HEK293T (cell line): ENCODE measurements around the gene PITPNC1.
"Not testable (repeated sequence)": the region's sequence is repeated elsewhere in the genome, so short reads cannot be mapped to it uniquely, and the experiment has no call there.

Source experiments
- CTCF ChIA-PET: fragments of 350-600 bp; formaldehyde crosslinking; extraction: SDS; loops from one replicate; lab custom pipeline; 2021; ENCODE audit warnings: antibody characterized with exemption, inconsistent platforms; lab: Yijun Ruan, JAX
- POLR2A ChIA-PET: fragments of 350-600 bp; formaldehyde crosslinking; extraction: SDS; loops from one replicate; lab custom pipeline; 2020; ENCODE audit warnings: antibody characterized with exemption, inconsistent platforms; lab: Yijun Ruan, JAX
- DNase-seq: peaks from one replicate; pipeline ENCODE4 v3.0.0; 2012; ENCODE audit warnings: mixed read lengths; ENCODE audit errors: extremely low spot score
- ARNT ChIP-seq: fragments of 450-650 bp; IDR thresholded peaks from 2 replicates; pipeline ENCODE4 v1.6.1; 2017; ENCODE audit warnings: mild to moderate bottlenecking
- BHLHE40 ChIP-seq: fragments of 450-650 bp; IDR thresholded peaks from 2 replicates; pipeline ENCODE4 v1.6.1; 2016; ENCODE audit warnings: mild to moderate bottlenecking, moderate library complexity, borderline replicate concordance
- CTBP1 ChIP-seq: fragments of 450-650 bp; IDR thresholded peaks from 2 replicates; pipeline ENCODE4 v1.6.1; 2016; ENCODE audit warnings: borderline replicate concordance
- ELF4 ChIP-seq: fragments of 450-650 bp; IDR thresholded peaks from 2 replicates; pipeline ENCODE4 v1.6.1; 2017; ENCODE audit warnings: antibody characterized with exemption
- FOXA1 ChIP-seq: fragments of 450-650 bp; IDR thresholded peaks from 2 replicates; pipeline ENCODE4 v1.6.1; 2016; ENCODE audit warnings: mild to moderate bottlenecking
- FOXK2 ChIP-seq: fragments of 450-650 bp; IDR thresholded peaks from 2 replicates; pipeline ENCODE4 v1.6.1; 2016; ENCODE audit warnings: mild to moderate bottlenecking
- FOXM1 ChIP-seq: fragments of 450-650 bp; IDR thresholded peaks from 2 replicates; pipeline ENCODE4 v1.6.1; 2017; ENCODE audit warnings: mild to moderate bottlenecking, borderline replicate concordance
- HDGF ChIP-seq: fragments of 450-650 bp; IDR thresholded peaks from 2 replicates; pipeline ENCODE4 v1.6.1; 2017; ENCODE audit warnings: antibody characterized with exemption, borderline replicate concordance
- L3MBTL2 ChIP-seq: fragments of 450-650 bp; conservative IDR thresholded peaks from 2 replicates; pipeline ENCODE4 v1.6.1; 2016; ENCODE audit warnings: mild to moderate bottlenecking
- LEF1 ChIP-seq: fragments of 450-650 bp; IDR thresholded peaks from 2 replicates; pipeline ENCODE4 v1.6.1; 2017; ENCODE audit warnings: mild to moderate bottlenecking, borderline replicate concordance
- NFRKB ChIP-seq: fragments of 450-650 bp; IDR thresholded peaks from 2 replicates; pipeline ENCODE4 v1.6.1; 2016; ENCODE audit warnings: mild to moderate bottlenecking, moderate library complexity
- SP1 ChIP-seq: fragments of 450-650 bp; IDR thresholded peaks from 2 replicates; pipeline ENCODE4 v1.6.1; 2017
- SUZ12 ChIP-seq: fragments of 450-650 bp; IDR thresholded peaks from 2 replicates; pipeline ENCODE4 v1.6.1; 2016; ENCODE audit warnings: mild to moderate bottlenecking
- TARDBP ChIP-seq: fragments of 450-650 bp; IDR thresholded peaks from 2 replicates; pipeline ENCODE4 v1.6.1; 2016
- ZNF384 ChIP-seq: fragments of 450-650 bp; IDR thresholded peaks from 2 replicates; pipeline ENCODE4 v1.6.1; 2016
- TF ChIP-seq, protein P1 (sequence below): fragments of 450-650 bp; IDR thresholded peaks from 2 replicates; pipeline ENCODE4 v1.6.1; 2016

The PITPNC1 gene

DNA sequence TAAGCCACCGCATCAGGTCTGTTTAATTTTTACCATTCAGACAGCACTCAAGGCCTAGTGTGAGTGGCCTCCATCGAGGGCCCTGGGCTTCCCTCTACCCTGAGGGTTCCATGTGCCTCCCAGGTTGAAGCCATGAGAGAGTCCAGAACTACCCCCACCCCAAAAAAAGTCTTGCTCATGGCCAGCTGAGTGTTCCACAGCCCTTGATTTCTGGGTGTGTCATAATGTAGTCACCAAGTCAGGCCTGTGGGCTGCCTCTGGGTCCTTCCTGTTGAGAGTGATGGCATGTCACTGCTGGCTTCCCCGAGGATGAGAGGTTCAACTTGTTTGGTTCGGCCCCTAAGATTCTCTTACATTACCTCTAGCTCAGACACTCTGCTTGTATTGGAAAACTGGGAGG, 100.6 kb downstream of the PITPNC1 start:
- TF ChIP-seq, protein P1, sequence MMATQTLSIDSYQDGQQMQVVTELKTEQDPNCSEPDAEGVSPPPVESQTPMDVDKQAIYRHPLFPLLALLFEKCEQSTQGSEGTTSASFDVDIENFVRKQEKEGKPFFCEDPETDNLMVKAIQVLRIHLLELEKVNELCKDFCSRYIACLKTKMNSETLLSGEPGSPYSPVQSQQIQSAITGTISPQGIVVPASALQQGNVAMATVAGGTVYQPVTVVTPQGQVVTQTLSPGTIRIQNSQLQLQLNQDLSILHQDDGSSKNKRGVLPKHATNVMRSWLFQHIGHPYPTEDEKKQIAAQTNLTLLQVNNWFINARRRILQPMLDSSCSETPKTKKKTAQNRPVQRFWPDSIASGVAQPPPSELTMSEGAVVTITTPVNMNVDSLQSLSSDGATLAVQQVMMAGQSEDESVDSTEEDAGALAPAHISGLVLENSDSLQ = no peak
- TF ChIP-seq LEF1 (no peak), SP1 (no peak), SUZ12 (no peak), HDGF (no peak), BHLHE40 (no peak), NFRKB (no peak), FOXM1 (no peak), FOXK2 (no peak), ARNT (no peak), FOXA1 (no peak), L3MBTL2 (no peak), ELF4 (no peak), CTBP1 (no peak)
- POLR2A ChIA-PET = no interaction called here
- CTCF ChIA-PET = interaction anchor here (1.5 kb wide), 1 partner anchor 99 kb away, joined by 5 read pairs; no protein-coding TSS in a partner anchor
- DNase-seq = no peak

DNA sequence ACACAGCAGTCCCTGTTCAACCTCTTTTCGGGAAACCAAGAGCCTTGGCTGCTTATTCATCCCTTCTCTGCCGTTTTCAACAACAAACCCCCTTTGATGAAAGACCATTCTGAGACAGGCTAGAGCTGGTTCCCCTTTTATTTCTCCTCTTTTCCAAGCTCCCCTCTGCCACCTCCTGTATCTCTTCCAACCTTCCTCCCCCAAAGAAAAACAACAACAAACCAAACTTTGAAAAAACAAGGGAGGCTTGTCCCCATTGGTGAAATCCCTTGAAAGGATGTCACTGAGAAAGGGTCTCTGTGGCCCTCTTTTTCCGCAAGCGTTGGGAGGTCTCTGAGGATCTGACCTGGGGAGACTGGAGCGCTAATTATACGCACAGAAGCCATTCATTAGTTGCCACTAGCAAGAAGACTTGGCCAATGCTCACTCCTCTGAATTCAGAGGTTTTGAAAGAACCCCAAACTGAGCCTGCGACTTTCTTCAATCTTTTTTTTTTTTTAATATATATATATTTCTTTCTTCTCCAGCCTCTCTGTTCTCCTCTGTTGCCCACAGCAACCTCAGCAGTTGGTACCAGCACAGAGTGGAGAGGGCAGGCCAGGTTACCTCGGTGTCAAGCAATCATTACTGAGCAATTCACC, 101.4 kb downstream of the PITPNC1 start:
- CTCF ChIA-PET = interaction anchor here (1.5 kb wide), 1 partner anchor 99 kb away, joined by 5 read pairs; no protein-coding TSS in a partner anchor
- TF ChIP-seq TARDBP (no peak), SUZ12 (no peak), CTBP1 (no peak), L3MBTL2 (no peak), HDGF (no peak), ZNF384 (no peak), ELF4 (no peak), FOXM1 (no peak), SP1 (no peak), LEF1 (no peak), FOXA1 (no peak), ARNT (no peak), FOXK2 (no peak), NFRKB (no peak), BHLHE40 (no peak)
- TF ChIP-seq, protein P1 = no peak
- no peak for DNase-seq
- POLR2A ChIA-PET = no interaction called here

DNA sequence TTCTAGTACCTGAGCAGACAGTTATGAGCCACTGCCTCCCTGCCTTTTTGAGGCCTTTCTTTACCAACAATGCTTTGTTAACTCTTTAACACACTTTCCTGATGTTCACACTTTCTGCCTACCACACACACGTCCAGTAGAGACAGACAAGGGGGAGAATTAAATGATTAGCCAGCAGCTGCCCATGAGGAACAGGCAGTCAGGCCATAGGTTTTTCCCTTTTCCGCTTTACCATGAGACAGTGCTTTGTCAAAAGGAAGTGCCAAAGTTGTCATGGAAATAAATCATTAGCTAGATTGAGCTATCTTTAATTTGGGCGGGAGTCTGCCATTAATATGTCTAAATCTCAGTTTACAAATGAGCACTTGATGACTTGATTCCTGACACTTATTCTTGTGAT, 102.1 kb downstream of the PITPNC1 start:
- TF ChIP-seq SUZ12 (no peak), LEF1 (no peak), FOXM1 (no peak), NFRKB (no peak), ARNT (no peak), ELF4 (no peak), BHLHE40 (no peak), HDGF (no peak), ZNF384 (no peak), CTBP1 (no peak), FOXA1 (no peak), SP1 (no peak), FOXK2 (no peak)
- TF ChIP-seq, protein P1 = no peak
- no peak for DNase-seq
- ChIA-PET CTCF (interaction anchor here (1.5 kb wide), 1 partner anchor 100 kb away, joined by 5 read pairs; no protein-coding TSS in a partner anchor), POLR2A (interaction anchor here (0.9 kb wide), 1 partner anchor 38 kb away, joined by 4 read pairs; no protein-coding TSS in a partner anchor)

DNA sequence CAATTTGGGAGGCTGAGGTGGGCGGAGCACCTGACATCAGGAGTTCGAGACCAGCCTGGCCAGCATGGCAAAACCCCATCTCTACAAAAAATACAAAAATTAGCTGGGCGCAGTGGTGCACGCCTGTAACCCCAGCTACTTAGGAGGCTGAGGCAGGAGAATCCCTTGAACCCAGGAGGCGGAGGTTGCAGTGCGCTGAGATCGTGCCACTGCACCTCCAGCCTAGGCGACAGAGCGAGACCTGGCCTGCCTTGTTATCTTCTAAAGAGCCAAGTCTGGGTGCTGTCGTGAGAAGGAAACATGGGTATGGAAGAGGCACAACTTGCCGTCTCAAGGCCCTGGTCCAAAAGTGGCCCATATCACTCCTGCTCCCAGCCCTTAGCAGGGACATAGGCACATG, 103.9 kb downstream of the PITPNC1 start:
- DNase-seq, CTCF ChIA-PET, POLR2A ChIA-PET: not testable (repeated sequence)

DNA sequence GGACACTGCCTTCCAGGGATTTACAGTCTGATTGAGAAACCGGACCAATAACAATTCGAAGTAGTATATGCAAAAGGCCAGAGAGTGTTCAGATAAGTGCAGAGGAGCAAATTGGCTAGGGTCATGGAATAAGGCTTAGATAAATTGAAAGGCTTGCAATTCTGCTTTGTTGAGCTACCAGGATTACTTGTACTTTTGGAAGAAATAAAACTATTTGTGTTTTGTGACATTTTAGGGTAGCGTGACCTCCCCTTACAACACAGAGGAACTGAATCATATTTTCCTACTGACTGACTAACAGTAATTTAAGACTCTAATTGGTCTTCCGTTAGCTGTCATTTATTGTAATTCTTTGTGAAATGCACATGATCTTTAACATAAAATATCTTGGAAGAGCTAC, 104.7 kb downstream of the PITPNC1 start:
- ChIA-PET POLR2A (no interaction called here), CTCF (interaction anchor here (0.7 to 1.2 kb wide), 2 partner anchors 9 to 13 kb away, joined by 4 read pairs; no protein-coding TSS in a partner anchor)
- no peak for DNase-seq
- TF ChIP-seq, protein P1 = 0 out of 2 replicates have a peak, but pooled peaks have one; percentile 13
- TF ChIP-seq ARNT = no peak

DNA sequence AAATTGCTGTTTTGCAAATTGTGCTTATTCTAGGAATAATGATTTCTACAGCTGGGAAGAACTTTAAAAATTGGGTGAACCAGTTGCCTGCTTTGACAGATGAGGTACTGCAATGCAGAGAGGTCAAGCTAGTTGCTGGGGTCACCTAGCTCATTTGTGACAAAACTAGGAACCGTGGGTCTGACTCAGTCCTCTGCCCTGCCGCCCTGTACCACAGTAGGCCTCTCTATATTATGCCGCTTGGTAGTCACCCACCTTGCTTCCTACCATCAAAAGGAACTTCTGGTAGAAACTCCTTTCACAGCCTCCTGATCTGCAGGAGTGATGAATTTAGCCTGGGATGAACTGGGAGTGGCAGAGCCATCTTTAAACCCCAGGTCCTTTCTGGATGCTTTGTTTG, 105.7 kb downstream of the PITPNC1 start:
- no peak for DNase-seq
- ChIA-PET CTCF (interaction anchor here (0.8 kb wide), 1 partner anchor 9 kb away, joined by 3 read pairs; no protein-coding TSS in a partner anchor), POLR2A (no interaction called here)
- TF ChIP-seq SP1 (no peak), FOXA1 (no peak), ZNF384 (no peak), FOXK2 (no peak), TARDBP (no peak), L3MBTL2 (no peak), FOXM1 (no peak), ARNT (no peak), SUZ12 (no peak), CTBP1 (no peak), LEF1 (no peak)
- TF ChIP-seq, protein P1 = no peak
